Urothelium cell line (cell line): ENCODE results near the gene NOD1.
"Not testable (repeated sequence)": the region's sequence is repeated elsewhere in the genome, so short reads cannot be mapped to it uniquely, and the experiment has no call there.

Source experiments
- DNase-seq: peaks from one replicate; pipeline ENCODE4 v3.0.0; 2011; ENCODE audit warnings: low spot score, mixed read lengths
- FAIRE-seq: peaks from 2 replicates; lab custom pipeline; 2011; peaks lifted over from hg19 to GRCh38; lab: Jason Lieb, UNC

NOD1 gene

DNA sequence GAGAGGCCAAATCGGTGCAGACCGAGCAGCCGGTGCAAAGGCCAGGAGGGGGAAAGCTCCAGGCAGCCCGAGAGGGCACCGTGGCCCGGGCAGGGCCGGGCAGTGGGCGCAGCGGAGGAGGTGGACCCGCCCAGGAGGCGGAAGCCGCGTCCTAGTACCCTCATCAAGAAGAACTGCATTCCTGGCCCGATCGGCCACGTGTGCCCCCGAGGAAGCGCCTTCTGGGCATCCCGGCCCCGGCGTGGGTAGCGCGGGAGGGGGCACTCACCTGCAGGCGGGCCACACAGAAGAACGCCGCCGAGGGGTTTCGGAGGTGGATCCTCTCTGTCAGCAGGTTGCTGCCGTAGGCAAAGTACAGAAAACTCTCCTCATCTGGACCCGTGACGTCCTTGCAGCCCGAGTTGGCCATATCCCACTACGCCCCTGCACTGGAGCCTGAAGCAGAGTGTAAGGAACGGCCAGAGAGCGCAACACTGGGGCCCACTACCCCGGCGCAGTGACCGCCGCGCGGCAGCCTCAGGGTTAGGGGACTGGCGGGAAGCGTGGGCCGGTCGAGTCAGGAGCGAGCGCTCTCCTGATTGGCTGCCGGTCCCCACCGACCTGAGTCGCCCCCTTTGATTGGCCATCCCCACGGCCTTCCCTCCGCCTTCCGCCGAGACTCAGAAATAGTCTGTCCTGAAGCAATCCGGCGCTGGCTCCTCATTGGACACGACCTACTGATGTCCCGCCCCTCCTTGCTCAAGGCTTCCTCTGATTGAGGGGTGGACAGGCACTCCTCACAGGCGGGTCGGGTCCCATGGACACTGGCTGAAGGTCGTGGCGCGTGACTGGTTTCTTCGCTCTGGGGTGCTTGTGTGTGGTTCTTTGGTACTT, 26.0 kb upstream of the NOD1 start, which contains the start of gene GGCT:
GGCT (minus strand) TSS at position 529 of the 873 bp plus-strand sequence; CDS start at position 409, 120 bp downstream.
- DNase-seq = peak; percentile 100
- peak; percentile 94 for FAIRE-seq

DNA sequence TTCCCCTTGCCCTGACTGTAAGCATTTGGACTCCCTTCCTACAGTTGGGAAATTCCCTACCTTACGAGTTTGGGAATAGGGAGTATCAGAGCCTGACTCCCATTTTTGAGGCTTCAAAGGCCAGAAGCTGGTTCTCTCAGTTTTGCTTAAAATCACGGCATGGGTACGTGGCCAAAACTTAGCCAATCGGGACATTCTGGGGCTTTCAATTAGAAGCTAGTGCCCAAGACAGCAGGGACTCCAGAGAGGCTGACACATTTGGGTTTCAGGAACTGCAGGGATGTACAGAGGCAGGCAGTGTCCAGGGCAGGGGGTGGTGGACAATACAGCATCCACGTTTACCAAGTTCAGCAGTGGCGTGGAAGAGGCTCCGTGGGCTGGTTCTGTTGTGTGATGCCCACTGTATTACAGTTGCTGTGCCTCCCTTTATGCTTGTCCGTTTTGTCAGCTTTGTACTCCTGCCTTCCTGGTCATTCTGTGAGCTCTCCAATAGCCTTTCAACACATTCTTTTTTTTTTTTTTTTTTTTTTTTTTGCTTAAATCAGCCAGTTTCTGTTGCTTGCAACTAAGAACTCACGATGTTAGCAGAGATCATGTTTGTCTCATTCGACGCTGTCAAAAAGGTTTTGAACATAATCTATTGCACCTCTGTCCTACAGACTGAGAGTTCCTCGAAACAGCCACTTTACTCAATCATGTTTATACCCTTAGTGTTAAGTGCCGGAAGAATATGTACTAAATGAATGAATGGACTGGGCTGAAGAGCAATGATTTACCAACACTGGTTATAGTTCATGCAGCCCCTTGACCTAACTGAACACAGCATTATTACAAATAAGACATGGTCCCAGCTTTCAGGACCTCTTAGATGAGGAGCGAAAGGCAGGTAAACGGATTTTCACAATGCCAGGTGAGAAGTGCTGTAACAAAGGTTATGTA, 25.0 kb upstream of the NOD1 start:
- DNase-seq (no peak), FAIRE-seq (no peak)

DNA sequence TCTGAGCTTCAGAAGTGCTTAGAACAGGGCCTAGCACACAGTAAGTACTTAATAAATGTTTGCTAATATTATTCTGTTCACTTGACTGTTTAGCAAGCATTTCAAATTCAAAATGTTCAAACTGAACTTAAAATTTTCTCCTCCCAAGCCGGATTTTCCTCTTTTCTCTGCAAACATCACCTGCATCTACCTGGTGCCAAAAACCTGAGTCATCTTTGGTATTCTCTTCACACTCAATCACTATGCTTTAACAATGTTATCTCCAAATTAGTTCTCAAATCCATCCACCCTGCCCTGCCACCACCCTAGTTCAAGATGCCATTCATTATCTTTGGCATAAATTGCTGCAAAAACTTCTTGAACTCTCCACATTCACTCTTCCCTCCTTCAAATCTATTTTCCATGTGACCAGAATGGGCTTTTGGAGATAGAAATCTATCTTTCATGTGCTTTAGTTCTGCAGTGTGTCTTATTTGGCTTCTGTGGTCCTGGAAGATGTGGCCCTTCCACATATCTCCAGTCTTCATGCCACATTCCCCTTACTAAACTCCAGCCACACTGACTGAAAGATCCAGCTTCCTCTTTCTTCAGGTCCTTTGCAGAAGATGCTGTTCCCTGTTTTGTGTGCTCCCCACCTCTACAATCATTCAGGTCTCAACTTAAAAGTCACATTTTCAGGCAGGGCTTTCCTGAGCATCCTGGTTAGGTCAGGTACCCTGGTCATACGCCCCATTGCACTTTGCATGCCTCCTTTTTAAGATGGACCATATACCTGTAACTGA, 24.1 kb upstream of the NOD1 start:
- FAIRE-seq (no peak), DNase-seq (no peak)

DNA sequence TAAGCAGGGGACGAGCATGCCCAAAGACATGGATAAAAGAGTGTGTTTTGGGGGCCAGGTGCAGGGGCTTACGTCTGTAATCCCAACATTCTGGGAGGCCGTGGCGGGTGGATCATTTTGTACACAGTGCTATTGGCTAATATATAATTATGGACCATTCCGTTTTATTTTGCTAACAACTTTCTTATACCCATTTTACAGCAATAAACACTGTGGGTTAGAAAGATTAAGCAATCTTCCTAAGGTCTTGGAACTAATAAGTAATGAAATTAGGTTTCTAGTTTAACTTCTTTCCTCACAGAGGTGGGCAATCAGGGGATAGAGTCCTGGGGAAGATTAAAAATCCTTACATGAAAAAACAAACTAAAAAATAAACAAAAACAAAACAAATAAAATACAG, 22.7 kb upstream of the NOD1 start:
- DNase-seq (no peak), FAIRE-seq (no peak)

DNA sequence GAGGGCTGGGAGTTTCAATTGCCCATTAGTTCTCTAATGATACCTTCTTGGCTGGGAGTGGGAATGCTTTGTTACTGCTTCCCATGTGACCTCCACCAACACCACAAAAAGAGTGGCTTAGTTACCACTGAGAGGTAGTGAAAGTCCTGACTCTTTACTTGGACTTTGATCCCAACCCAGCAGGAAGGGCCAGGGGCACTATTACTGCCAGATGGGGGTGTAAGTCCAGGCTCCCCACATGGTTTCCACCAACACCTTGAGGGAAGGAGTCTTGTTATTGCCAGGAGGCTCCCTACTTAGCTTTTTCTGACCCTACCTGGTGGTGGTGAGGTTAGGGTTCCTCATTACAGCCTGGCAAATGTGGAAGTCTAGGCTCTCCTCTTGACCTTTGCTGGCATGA, 14.6 kb upstream of the NOD1 start:
- DNase-seq = no peak
- no peak for FAIRE-seq

DNA sequence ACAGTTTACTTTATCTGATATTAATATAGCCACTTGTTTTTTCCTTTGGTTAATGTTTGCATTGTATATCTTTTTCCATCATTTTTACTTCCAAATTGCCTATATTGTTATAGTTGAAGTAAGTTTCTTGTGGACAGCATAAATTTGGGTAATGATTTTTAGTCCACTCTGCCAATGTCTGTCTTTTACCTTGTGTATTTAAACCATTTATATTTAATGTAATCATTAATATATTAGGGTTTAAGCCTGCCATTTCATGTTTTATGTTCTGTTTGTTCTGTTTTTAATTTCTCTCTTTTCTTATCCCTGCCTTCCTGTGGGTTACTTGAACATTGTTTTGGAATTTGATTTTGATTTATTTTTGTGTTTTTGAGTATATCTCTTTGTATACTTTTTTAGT, 12.8 kb upstream of the NOD1 start:
- FAIRE-seq (no peak), DNase-seq (no peak)

DNA sequence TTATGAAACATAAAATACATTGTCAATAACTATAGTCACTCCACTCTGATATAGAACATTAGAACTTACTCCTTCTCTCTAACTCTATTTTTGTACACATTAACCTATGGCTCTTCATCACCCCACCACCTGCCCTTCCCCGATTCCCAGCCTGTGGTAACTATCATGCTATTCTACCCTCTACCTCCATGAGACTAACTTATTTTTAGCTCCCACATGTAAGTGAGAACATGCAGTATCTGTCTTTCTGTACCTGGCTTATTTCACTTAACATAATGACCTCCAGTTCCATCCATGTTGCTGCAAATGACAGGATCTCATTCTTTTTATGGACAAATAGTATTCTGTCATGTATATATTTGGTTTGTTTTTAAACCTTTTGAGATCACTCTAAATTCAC, 8.8 kb upstream of the NOD1 start:
- FAIRE-seq (no peak), DNase-seq (no peak)

DNA sequence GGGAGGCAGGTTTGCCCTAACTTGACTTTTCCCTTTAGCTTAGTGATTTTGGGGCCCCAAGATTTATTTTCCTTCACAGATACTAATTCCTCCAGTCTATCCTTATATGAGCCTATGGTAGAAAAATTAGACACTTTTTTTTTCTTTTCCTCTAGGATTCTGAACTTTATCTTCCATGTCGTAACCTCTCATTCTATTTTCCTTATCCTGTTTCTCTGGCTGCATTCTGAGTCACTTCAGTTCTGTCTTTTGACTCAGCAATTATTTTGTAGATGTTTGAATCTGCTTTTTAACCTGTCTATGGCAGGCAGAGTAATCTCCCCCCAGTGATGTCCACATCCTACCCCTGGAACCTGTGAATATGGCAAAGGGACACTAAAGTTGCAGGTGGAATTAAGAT, 7.1 kb upstream of the NOD1 start:
- DNase-seq (no peak), FAIRE-seq (no peak)

DNA sequence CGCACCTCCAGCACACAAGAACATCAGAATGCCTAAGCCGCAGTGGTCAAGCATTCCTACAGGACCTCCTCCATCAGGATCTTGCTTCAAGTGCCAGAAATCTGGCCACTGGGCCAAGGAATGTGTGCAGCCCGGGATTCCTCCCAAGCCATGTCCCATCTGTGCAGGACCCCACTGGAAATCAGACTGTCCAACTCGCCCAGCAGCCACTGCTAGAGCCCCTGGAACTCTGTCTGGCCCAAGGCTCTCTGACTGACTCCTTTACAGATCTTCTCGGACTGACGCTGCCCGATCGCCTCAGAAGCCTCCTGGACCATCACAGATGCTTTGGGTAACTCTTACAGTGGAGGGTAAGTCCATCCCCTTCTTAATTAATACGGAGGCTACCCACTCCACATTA, 2.8 kb upstream of the NOD1 start:
- not testable (repeated sequence) for DNase-seq, FAIRE-seq

DNA sequence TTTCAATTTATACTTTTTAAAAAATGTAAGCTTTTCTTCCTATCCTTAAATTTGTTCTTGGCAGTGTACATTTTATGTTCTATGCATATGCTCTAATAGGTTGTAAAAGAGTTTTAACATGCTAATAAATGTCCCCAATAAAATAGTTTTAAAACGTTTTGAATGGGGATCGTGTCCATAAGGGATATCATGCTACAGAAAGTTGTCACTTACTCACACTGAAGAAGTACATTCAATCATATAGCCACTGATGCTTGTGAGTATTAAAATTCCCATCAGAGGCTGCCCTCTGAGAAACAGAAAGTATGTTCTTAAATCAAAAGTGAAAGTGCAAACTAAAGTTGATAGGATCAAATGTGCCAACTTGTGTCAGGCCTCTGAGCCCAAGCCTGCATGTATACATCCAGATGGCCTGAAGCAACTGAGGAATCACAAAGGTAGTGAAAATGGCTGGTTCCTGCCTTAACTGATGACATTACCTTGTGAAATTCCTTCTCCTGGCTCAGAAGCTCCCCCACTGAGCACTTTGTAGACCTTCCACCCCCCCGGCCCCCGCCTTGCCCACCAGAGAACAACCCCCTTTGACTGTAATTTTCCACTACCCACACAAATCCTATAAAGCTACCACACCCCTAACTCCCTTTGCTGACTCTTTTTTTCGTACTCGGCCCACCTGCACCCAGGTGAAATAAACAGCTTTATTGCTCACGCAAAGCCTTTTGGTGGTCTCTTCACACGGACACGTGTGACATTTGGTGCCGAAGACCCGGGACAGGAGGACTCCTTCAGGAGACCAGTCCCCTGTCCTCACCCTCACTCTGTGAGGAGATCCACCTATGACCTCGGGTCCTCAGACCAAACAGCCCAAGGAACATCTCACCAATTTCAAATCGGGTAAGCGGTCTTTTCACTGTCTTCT, 877 bp upstream of the NOD1 start:
- FAIRE-seq (no peak), DNase-seq (no peak)

DNA sequence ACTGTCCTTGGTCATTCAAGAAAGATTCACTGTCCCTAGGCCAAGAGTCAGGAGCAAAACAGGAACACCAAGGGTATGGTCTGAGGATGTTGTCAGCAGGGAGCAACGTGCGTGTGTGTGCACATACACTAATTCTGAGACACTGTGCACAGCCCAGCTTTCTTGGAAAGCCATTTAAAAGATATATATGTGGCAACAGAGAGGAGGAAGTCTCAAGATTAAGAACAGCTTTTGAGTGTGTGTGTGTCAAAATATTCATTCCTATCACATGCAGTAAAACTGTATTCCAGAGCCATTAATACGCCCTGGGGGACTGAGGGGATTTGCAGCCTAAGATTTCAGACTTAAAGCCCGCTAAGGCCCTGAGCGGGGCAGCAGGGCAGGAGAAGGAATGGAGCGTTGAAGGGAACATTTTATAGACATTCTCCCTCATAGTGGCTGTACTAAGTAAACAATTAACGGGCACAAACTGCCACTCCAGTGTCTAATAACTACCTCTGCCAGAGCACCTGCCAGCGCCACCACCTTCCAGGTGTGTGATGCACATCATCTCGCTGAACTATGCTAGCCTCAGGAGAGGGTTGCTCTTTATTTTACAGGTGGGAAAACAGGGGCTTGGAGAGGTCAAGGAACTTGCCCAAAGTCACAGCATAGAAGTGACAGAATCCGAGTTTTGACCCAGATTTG, 2.0 kb downstream of the NOD1 start:
- DNase-seq (no peak), FAIRE-seq (no peak)

DNA sequence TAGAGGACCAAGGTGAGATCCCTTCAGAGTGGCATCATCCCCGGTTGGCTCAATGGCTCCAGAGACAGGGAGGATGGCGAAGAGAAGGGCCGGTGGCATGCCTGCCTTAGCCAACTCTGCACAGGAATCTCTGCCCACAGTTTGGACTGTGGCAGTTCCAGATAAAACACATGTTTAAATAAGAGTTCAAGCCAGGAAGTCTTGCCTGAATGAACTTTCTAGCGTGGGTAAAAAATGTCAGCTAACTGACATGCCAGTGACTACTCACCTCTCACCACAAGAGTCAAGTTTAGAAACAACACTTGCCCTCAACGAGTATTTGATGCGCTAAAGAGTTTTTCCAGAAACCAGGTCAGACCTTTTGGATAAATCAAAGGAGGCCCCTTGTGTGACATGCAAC, 3.0 kb downstream of the NOD1 start:
- FAIRE-seq (no peak), DNase-seq (no peak)

DNA sequence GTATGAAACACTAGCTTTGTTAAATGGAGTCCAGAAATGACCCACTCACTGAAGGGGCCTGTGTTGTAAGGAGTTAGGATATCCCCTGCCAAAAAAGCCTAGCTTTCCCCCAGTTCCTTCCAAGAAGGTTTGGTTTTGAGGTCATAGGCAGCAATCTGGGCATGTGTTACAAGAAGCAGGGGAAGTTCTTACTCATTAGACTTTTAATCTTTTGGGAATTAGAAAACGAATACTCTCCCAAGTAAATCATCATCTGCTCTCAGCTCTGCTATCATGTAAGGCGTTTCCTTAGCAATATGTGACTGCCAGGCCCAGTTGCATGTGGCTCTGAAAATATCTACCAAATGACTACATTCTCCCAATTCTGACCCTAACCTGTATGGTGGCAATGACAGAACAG, 3.7 kb downstream of the NOD1 start:
- DNase-seq = no peak
- no peak for FAIRE-seq

DNA sequence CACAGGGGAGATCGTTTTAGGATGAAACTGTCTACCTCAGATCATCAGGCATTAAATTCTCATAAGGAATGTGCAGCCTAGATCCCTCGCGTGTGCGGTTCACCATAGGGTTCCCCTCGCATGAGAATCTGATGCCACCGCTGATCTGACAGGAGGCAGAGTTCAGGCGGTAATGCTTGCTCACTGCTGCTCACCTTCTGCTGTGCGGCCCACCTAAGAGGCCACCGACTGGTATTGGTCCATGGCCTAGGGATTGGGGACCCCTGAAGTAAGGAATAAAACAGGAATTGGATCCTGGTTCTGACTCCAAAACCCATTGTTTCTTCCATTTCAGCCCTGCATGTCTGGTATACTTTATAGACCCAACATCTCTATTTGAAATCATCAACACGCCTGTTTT, 4.1 kb downstream of the NOD1 start:
- FAIRE-seq = no peak
- DNase-seq = no peak

DNA sequence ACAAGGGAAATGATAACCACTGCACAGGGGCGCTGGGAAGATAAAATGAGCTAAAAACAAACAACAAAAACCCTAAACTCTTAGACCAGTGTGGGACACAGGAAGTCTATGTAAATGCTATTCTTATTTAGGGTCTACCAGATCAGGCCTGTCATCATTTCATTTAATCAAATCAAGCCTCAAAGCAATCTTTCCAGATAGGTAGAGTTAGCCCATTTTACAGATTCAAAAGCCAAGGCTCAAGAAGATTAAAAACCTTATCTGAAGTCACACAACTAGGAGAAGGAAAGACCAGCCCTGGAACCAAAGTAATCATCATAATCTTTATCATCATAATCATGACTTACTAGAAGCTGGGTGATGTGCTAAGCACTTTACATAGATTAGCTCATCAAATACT, 4.7 kb downstream of the NOD1 start:
- FAIRE-seq (no peak), DNase-seq (no peak)

DNA sequence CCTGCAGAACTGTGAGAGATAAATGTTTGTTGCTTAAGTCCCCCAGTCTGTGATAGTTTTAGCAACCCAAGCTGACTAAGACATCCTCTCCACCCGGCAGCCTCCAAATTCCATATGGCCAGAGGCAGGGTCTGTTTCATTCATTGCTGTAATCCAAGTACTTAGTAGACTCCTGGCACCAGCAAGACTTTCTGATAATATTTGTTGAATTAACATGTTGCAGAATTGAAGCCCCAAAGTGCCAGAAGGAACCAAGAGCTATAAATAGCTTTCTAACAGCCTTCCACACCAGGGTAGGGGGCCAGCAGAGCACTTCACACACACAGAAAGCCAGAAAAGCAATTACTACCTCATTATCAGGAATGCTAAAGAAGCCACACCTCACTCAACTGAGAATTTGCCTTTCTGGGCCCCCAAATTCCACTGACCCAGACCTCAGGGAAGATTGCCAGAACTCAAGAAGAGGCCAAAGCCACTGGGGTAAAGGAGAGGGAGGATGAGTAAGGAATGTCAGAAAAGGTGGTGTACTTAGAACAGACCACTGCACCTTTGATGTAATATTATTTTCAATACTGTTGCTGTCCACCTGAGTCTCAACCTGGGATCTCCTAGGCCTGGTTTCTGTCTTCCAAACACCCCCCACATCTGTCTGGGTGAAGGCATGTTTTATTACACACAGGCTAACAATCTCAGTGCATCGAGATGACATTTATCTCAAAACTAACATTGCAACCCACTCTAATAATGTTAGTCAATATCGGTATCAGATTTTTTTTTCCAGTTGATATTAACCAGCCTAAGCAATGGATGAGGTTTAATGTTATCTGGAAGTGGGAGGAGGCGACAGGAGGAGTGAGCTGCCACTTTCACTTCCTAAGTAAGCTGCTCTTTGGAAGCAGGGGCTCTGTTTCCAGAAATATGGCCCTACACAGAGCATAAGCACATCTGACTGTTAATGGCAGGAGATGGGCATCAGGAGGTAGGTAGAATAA, 5.5 kb downstream of the NOD1 start:
- FAIRE-seq (no peak), DNase-seq (no peak)

DNA sequence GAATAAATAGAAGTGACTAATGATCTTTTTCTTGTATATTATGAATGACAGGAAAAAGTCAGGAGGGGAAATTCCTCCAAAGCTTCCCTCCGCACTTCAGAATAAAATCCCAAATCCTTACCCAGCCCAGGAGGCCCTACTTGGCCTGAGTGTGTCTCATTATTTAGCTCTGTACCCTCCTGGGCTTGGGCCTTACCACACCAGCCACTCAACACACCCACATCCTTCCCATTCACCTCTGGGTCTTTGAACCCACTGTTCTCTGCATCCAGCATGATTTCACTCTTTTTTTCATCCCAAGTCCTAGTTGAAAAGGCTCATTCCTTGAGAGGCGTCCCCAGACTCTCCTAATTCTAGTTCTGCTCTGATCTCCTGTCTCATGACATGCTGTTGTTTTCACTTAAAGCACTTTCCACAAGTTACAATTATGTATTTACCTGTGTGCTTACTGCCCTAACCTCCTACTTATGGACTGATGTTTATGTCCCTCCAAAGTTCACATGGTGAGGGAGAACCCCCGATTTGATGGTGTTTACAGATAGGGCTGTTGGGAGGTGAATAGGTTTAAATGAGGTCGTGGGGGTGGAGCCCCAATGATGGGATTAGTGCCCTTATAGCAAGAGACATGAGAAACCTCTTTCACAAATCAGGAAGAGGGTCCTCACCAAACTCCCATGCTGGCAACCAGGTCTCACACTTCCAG, 6.4 kb downstream of the NOD1 start:
- DNase-seq (no peak), FAIRE-seq (no peak)

DNA sequence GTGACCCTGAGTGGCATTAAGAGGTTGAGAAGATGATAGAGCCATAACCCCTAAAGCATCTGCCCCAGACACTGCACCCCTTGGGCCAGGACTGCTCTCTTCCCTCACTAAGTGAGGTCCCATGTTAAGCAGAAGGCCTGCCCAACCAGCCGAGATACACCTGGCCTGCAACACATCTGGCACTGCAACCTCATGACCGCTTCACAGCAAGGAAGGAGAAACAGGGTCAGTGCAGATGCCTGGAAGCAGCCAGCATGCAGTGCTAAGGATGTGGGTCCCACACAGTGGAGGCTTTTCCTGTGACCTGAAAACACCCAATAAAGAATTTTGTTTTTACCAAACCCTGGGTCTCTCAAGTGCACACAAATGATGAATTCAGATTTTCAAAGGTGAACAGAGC, 7.4 kb downstream of the NOD1 start:
- no peak for DNase-seq
- FAIRE-seq = no peak
